GM21447 (cell line): ENCODE data around the gene ALOX12B.
A peak's percentile ranks its signal among the peaks of the same experiment; 100 is the strongest.
"Not testable (repeated sequence)": the region's sequence is repeated elsewhere in the genome, so short reads cannot be mapped to it uniquely, and the experiment has no call there.

Experiments used
- ATAC-seq: cut with Tn5 transposase; IDR thresholded peaks from one replicate; pipeline ENCODE4 v1.9.1; 2021; ENCODE audit not compliant: unreplicated experiment

The ALOX12B gene

DNA sequence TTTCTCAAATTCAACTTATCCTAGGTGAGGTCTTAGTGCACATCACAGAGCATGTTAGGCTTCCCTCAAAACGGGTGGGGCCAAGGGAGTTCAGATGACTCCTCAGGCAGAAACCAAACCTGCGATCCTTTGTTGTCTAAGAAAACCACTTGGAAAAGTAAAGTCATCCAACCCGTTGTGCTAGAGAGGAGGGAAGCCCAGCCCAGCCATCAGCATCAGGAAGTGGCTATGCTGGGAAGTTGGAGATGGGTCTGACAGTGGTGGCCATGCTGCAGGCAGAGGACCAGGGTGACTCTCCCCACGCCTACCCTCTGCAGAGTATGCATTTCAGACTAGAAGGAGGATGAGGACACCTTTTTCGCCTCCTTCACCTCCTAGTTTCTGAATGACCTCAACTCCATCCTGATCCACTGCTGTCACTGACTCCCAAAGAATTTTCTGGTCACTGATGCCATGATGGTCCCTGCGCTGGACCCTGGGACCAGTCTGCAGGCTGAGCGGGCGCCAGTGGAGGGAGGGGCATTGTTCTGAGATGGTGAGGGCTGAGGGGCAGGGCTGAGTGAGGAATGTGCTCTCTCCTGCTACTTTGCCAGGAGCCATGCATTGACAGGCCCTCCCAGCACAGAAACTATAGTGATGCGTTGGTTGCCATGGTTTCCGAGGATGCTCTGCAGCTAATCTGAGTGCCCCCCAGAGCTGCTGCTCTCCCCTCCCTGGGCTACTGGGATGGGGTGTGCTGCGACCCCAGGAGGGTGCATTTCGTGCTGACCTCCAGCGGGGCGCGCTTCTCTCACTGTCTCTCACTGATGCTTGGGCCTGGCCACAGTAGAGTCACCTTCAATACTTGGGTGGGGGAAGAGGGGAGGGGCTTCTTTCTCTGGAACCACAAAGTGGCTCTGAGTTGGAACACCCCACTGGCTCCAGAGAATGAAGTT, 20.4 kb downstream of the ALOX12B start:
- ATAC-seq: no peak

DNA sequence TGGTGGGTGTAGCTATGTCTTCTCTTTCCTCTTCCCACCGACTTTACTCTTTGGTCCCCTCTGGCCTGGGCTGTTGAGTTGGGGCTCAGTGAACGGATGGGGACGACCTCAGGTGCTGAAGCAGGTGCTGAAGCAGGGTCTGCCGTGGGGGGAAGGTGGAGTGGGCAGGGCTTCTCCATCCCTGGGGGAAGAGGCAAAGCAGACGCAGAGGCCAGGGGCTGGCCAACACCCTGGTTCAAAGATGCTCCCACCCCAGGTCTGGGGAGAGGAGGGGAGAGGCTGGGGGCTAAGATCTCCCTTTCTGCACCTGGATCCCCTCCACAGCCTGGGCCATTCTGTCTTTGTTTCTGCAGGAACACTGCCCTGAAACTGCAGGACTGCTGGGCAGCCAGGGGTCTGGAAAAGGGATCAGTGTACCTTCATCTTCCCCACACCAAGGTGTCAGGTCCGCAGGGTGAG, 22.9 kb downstream of the ALOX12B start:
- ATAC-seq: no peak

DNA sequence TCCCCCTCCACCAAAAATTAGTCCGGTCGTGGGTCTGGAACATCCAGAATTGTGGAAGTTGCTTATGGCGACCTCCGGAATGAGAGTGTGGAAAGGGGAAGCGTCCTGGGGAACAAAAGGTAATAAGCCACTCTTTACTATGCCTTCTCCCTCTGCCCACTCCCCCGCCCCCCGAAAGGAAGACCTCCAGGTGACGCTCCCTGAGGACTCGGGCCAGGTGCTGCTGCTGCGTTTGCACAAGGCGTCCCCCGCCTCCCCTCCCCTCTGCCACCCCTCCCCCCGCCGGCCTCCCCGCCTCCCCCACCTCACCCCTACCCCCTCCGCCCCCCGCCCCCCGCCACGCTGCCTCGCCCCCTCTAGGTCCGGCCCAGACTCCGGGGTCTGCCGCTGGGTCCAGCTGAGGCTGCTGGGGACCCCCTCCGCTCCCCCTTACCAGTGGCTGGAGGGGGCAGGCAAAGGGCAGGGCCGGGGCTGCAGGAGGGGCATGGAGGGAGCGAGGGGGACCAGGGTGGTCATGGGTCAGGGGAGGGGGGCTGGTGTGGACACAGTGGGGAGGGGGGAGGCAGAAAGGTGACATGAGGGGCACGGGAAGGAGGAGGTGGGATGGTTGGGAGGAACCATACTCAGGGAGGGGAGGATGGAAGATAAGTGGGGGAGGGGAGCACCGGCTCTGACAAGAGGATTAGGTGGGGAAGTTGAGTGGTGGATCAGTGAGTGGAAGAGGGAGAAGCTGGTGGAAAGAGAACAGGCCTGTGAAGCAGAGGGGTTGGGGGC, 23.6 kb downstream of the ALOX12B start:
- ATAC-seq: no peak

- no peak for ATAC-seq
These were observed 24.6 kb downstream of the ALOX12B start for GRCh38 chr17:8062807-8063483.

GRCh38 chr17:8062435-8062806, 25.1 kb downstream of the ALOX12B start:
- ATAC-seq: no peak

GRCh38 chr17:8061851-8062250, 25.7 kb downstream of the ALOX12B start:
- not testable (repeated sequence) for ATAC-seq

DNA sequence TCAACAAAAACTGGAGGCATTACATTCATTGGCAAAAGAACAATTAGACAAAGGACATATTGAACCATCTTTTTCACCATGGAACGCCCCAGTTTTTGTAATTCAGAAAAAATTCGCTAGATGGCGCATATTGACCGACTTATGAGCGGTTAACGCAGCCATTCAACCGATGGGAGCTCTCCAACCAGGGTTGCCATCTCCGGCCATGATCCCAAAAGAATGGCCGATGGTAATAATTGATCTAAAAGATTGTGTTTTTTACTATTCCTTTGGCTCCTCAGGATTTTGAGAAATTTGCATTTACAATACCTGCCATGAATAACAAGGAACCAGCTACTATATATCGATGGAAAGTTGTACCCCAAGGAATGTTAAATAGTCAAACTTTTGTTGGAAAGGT, 27.2 kb downstream of the ALOX12B start:
- ATAC-seq: no peak

DNA sequence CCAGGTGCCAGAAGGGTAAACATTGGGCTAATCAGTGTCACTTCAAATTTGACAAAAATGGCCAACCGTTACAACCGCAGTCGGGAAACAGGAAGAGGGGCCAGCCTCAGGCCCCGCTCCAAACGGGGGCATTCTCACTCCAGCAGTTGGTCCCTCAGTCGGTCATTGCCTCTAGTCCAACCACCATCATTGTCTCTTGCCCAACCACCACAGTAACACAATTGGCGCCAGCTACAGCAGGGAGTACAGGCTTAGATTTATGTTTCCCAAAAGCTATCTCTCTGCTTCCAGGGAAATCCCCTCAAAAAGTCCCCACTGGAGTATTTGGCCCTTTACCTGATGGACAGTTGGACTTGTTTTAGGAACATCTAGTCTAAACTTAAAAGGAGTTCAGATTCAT, 28.4 kb downstream of the ALOX12B start:
- ATAC-seq: no peak

DNA sequence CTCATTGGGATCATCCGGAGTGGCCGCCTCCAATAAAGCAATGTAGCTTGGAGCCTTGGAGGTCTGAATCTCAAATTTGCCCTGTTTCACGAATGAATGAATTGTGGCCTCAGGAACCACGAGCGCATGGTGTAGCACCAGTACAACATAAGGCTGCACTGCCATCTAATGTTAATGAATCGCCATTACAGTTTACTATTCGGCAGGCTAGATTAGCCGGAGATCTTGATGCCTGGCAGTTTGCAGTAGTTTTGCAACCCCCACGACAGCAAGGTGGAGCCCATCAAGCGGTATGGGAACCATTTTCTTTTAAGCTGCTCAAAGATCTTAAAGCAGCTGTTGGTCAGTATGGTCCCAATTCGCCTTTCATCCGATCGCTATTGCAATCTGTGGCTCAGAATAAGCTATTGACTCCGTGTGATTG, 29.8 kb downstream of the ALOX12B start:
- ATAC-seq: no peak

- ATAC-seq: no peak
These were observed 30.4 kb downstream of the ALOX12B start for GRCh38 chr17:8056976-8057625.

- ATAC-seq: peak; percentile 64
These were observed 31.1 kb downstream of the ALOX12B start for GRCh38 chr17:8056232-8056975.

DNA sequence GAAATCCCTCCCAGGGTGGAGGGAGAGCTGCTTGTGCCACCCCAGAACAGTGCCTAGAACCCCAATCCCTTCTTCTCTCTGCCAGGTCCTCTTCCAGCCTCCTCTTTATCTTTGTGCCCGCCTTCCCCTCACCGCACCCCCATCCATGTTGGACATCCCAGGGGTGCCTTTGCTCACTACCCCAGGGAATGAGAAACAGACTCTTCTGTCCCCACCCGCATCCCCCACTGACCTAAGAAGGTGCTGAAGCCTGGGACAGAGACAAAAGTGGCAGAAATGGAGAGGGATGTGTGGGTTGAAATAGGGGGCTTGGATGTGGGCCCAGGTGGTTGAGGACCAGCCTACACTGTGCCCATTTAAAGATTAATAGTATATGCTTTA, 31.7 kb downstream of the ALOX12B start:
- no peak for ATAC-seq

- ATAC-seq: no peak
These were observed 33.9 kb downstream of the ALOX12B start for GRCh38 chr17:8053600-8053999.

DNA sequence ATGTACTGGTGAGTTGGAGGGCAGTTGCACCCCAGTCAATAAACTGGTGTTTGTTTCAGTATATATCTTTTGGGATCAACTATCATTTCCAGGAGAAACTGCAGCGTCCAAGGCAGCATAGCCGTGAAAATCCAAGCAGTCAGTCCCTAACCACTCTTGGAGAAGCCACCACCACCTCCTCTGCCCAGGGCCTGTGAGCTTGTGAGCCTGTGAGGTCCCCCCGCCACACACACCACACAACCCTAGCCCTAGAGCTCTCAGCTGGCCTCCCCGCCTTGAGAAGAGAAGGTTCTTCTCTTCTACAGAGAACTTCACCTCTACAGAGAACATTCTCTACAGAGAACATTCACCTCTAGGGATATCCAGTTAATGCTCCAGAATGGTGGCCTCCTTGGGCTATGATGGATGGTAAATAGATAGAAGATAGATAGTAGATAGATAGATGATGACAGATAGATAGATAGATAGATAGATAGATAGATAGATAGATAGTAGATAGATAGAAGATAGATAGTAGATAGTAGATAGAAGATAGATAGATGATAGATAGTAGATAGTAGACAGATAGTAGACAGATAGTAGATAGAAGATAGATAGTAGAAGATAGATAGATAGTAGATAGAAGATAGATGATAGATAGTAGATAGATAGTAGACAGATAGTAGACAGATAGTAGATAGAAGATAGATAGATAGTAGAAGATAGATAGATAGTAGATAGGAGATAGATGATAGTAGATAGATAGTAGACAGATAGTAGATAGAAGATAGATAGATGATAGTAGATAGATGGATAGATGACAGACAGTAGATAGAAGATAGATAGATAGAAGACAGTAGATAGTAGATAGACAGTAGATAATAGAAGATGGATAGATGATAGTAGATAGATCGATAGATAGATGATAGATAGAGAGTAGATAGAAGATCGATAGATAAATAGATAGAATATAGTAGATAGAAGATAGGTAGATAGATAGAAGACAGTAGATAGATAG, 35.0 kb downstream of the ALOX12B start:
- ATAC-seq: no peak

DNA sequence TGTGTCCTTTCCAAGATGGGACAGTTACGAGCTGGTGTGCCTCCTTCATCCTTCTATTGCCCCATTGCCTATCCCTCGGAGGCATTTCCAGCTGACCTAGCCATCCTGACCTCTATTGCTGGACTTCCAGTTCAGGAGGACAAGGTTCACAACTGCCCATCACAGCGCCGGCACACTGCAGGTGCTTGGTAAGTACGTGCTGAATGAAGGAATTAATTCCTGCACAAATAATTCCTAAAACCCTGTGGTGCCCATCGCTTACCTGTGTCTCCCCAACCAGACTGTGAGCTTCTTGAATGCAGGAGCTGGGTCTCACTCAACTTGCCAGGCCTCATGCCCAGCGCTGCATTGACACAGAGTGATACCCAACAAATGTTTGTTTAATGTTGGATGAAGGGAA, 35.7 kb downstream of the ALOX12B start:
- no peak for ATAC-seq

- ATAC-seq: no peak
These were observed 38.8 kb downstream of the ALOX12B start for GRCh38 chr17:8048736-8049135.

- no peak for ATAC-seq
These were observed 39.3 kb downstream of the ALOX12B start for GRCh38 chr17:8048236-8048635.

DNA sequence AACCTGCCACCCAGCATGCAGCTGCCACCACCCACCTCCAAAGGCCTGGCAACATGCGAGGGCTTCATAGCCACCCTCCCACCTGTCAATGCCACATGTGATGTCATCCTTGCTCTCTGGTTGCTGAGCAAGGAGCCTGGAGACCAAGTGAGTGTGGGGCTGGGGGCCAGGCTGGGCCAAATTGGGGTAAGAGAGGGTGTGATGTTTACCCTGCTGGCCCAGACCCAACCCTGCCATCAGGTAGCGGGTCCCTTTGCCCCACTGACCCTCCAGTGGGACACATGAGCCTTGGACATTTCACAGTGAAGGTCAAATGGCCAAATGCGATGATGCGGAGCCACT, 39.8 kb downstream of the ALOX12B start:
- ATAC-seq: no peak
